Effector CD8-positive, alpha-beta T cell (primary cell): ENCODE measurements around the gene HARS2.
"Not testable (repeated sequence)": the region's sequence is repeated elsewhere in the genome, so short reads cannot be mapped to it uniquely, and the experiment has no call there.

ENCODE experiments used
- DNase-seq: peaks from one replicate; lab custom pipeline; 2025; lab: John Stamatoyannopoulos, UW

Gene HARS2

GRCh38 chr5:140700177-140701144 lies 9.2 kb downstream of the HARS2 start, which contains the start of gene ZMAT2:
ZMAT2 (plus strand) TSS chr5:140700447; CDS start chr5:140700461, 14 bp downstream.
- peak; percentile 92 for DNase-seq

GRCh38 chr5:140707812-140708211 lies 16.6 kb downstream of the HARS2 start:
- DNase-seq: no peak

DNA sequence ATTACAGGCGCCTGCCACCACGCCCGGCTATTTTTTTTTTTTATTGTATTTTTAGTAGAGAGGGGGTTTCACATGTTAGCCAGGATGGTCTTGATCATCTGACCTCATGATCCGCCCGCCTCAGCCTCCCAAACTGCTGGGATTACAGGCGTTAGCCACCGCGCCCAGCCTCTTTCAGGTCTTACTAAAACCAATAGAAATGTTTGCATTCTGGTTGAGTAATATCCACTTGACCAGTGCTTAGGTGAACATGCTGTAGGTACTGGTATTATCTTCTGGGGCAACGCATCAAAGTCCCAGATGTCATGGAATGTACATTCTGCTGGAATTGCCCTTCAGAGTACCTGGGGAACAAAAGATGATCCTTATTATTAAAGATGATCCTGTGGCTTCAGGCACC lies 17.5 kb downstream of the HARS2 start:
- not testable (repeated sequence) for DNase-seq

DNA sequence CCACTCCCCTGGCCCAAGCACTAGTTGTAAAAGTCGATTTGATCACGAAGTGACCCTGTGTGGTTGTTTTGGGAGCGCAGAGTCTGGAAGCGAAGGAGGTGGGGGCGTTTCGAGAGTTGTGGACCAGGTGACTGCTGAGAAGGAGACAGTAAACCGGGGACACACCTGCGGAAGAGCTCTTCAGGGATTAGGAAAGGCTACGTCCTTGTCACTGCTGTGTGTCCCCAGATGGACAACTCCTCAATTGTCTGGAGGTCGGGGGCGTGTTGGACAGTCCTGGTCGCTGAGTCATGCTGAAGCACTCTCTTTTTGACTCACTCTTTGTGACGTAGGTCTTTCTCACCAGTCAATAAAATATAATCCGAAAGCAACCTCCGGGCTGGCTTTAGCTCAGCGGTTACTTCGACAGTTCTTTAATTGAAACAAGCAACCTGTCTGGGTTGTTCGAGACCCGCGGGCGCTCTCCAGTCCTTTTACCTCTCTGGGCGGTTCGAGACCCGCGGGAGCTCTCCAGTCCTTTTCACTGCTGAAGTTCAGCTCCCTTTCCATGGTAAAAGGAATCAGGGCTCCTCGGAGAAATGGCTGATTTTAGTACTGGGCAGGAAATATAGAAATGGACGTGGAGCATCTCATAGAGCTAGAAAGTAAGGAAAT lies 19.8 kb downstream of the HARS2 start:
- DNase-seq: peak; percentile 66

GRCh38 chr5:140711794-140712193 lies 20.5 kb downstream of the HARS2 start:
- DNase-seq: no peak

- DNase-seq: no peak
Measured at GRCh38 chr5:140713562-140714094, 22.4 kb downstream of the HARS2 start.

DNA sequence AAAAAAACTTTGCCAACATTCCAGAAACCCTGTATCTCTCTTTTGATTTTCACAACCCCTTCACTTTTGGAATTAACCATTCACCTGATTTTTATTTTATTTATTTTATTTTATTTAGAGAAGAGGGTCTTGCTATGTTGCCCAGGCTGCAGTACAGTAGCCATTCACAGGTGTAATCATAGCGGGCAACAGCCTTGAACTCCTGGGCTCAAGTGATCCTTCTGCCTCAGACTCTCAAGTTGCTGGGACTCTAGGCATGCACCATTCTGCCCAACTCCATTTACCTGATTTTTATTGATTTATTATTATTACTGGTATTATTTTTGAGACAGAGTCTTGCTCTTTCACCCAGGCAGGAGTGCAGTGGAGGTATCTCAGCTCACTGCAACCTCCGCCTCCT lies 25.0 kb downstream of the HARS2 start:
- not testable (repeated sequence) for DNase-seq

DNA sequence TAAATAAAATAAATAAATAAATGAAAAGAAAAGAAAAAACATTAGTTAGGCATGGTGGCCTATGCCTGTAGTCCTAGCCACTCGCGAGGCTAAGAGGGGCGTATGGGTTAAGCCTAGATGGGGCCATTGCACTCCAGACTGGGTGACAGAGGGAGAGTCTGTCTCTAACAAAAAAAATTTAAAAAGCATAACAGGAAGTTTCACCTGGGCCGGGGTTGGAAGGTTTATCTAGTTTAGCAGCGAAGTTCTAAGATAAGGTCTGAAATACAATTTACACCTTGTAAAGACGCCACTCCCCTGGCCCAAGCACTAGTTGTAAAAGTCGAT lies 27.0 kb downstream of the HARS2 start:
- no peak for DNase-seq

- DNase-seq: not testable (repeated sequence)
Measured at GRCh38 chr5:140720738-140721137, 29.5 kb downstream of the HARS2 start.

GRCh38 chr5:140721395-140721794 lies 30.1 kb downstream of the HARS2 start:
- not testable (repeated sequence) for DNase-seq

- peak; percentile 11 for DNase-seq
Measured at GRCh38 chr5:140725799-140726471, 34.7 kb downstream of the HARS2 start.

- DNase-seq: no peak
Measured at GRCh38 chr5:140733098-140733497, 41.8 kb downstream of the HARS2 start.

- DNase-seq: no peak
Measured at GRCh38 chr5:140734354-140734753, 43.1 kb downstream of the HARS2 start.

DNA sequence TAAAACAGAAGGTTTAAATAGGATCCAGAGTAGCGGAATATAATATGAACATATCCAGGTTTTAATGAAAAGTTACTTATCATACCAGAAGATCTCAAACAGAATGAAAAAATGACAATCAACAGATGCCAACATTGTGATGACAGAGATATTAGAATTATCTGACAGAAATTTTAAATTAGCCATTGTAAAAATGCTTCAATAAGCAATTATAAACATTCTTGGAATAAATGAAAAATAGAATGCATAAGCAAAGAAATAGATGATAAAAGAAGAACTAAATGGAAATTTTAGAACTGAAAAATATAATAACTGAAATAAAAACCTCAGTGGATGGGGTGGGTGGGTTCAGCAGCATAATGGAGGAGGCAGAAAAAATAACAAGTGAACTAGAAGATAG lies 46.2 kb downstream of the HARS2 start:
- no peak for DNase-seq

- DNase-seq: no peak
Measured at GRCh38 chr5:140741967-140742366, 50.7 kb downstream of the HARS2 start.
